ENCODE data around the gene IP6K1. TPM values are rescaled to one million over a fixed set of nuclear protein-coding genes. Genes with fewer than 3 reads are reported as not detected.
"Not testable (repeated sequence)": the region's sequence is repeated elsewhere in the genome, so short reads cannot be mapped to it uniquely, and the experiment has no call there.

The IP6K1 gene
- total RNA-seq, 1 donor from 2014 or later = 39.5 TPM

- Histone ChIP-seq H3K27ac (peak overlapping the region; percentile 28), H3K36me3 (peaks cover 18% of the 10 kb centered on the region), H3K9me3 (no peaks in the 10 kb centered on the region), H3K4me1 (peaks cover 12% of the 10 kb centered on the region), H3K27me3 (no peaks in the 10 kb centered on the region), H3K4me3 (no peak overlapping the region)
- TF ChIP-seq CTCF (IDR thresholded peaks at IDR 0.05) = no peak
- ATAC-seq (peak; percentile 59), DNase-seq (no peak)
- intact Hi-C loops (cut with DNase I) = no loop called here
Observed at GRCh38 chr3:49751501-49751900, 34.8 kb downstream of the IP6K1 start.

GRCh38 chr3:49750056-49750455 is 36.3 kb downstream of the IP6K1 start:
- no peak overlapping the region for H3K27ac ChIP-seq

GRCh38 chr3:49748874-49749273 is 37.5 kb downstream of the IP6K1 start:
- DNase-seq; H3K4me3 ChIP-seq; ATAC-seq; intact Hi-C loops (cut with DNase I); H3K27ac ChIP-seq; H3K4me1 ChIP-seq; H3K9me3 ChIP-seq; H3K27me3 ChIP-seq: not testable (repeated sequence)
- peaks cover 33% of the 10 kb centered on the region for H3K36me3 ChIP-seq

More at GRCh38 chr3:49750056-49750455, 36.3 kb downstream of the IP6K1 start:
- Histone ChIP-seq H3K36me3 (peaks cover 26% of the 10 kb centered on the region), H3K27me3 (no peaks in the 10 kb centered on the region), H3K9me3 (no peaks in the 10 kb centered on the region), H3K4me1 (peaks cover 6% of the 10 kb centered on the region), H3K4me3 (no peak overlapping the region)
- no peak for TF ChIP-seq CTCF (IDR thresholded peaks at IDR 0.05)
- DNase-seq = no peak
- intact Hi-C loops (cut with DNase I) = no loop called here
- ATAC-seq = no peak

- H3K4me1 ChIP-seq = peaks cover 1% of the 10 kb centered on the region
- ATAC-seq = no peak
- DNase-seq = no peak
Observed at GRCh38 chr3:49747792-49748480, 38.4 kb downstream of the IP6K1 start.

GRCh38 chr3:49745986-49746385 is 40.4 kb downstream of the IP6K1 start:
- no peak for TF ChIP-seq CTCF (IDR thresholded peaks at IDR 0.05)
- intact Hi-C loops (cut with DNase I) = no loop called here
- Histone ChIP-seq H3K4me1 (no peaks in the 10 kb centered on the region), H3K36me3 (peaks cover 51% of the 10 kb centered on the region), H3K4me3 (no peak overlapping the region), H3K27ac (no peak overlapping the region), H3K27me3 (no peaks in the 10 kb centered on the region), H3K9me3 (no peaks in the 10 kb centered on the region)
- ATAC-seq (no peak), DNase-seq (no peak)

More at GRCh38 chr3:49747792-49748480, 38.4 kb downstream of the IP6K1 start:
- no peaks in the 10 kb centered on the region for H3K27me3 ChIP-seq
- no peak overlapping the region for H3K4me3 ChIP-seq
- peaks cover 37% of the 10 kb centered on the region for H3K36me3 ChIP-seq
- no peaks in the 10 kb centered on the region for H3K9me3 ChIP-seq
- H3K27ac ChIP-seq = no peak overlapping the region
- intact Hi-C loops (cut with DNase I) = no loop called here
- no peak for TF ChIP-seq CTCF (IDR thresholded peaks at IDR 0.05)

GRCh38 chr3:49740427-49740826 is 45.9 kb downstream of the IP6K1 start:
- no peaks in the 10 kb centered on the region for H3K27me3 ChIP-seq
- no peak for TF ChIP-seq CTCF (IDR thresholded peaks at IDR 0.05)
- no peaks in the 10 kb centered on the region for H3K4me1 ChIP-seq
- intact Hi-C loops (cut with DNase I) = no loop called here
- H3K27ac ChIP-seq = no peak overlapping the region
- no peak for DNase-seq
- no peak for ATAC-seq
- H3K4me3 ChIP-seq = no peak overlapping the region
- H3K36me3 ChIP-seq = peaks cover 60% of the 10 kb centered on the region
- H3K9me3 ChIP-seq = no peaks in the 10 kb centered on the region

Data from upper lobe of right lung (tissue), 1 donor.